Transverse colon (tissue), 4 donors: ENCODE measurements around the gene PGP. TPM values are rescaled to one million over a fixed set of nuclear protein-coding genes. Genes with fewer than 3 reads are reported as not detected.

ENCODE experiments used
- DNase-seq: peaks from one replicate; pipeline ENCODE4 v3.0.0-alpha.2; 2019
- H3K27ac ChIP-seq, 4 donors: fragments of 200-600 bp; sonication (generic); 2 replicates each; pipeline ENCODE4 v1.5.1; 2016 to 2018; ENCODE audit warnings: inconsistent platforms in 4 of 4
- H3K27me3 ChIP-seq: fragments of 200-600 bp; sonication (generic); 2 replicates; pipeline ENCODE4 v1.5.1; 2017; ENCODE audit warnings: inconsistent platforms
- H3K36me3 ChIP-seq, 4 donors: fragments of 200-600 bp; sonication (generic); 2 replicates each; pipeline ENCODE4 v1.5.1; 2017 to 2019; ENCODE audit warnings: inconsistent platforms in 4 of 4
- H3K4me1 ChIP-seq, 4 donors: fragments of 200-600 bp; sonication (generic); 2 replicates each; pipeline ENCODE4 v1.5.1; 2017 to 2020; ENCODE audit warnings: inconsistent platforms in 4 of 4
- H3K4me3 ChIP-seq, 4 donors: fragments of 200-600 bp; sonication (generic); 1 replicate in 1 of 4; 2 replicates in 3 of 4; pipeline versions ENCODE4 v1.5.1 to v1.6.1; 2017 to 2019; ENCODE audit warnings: inconsistent platforms in 4 of 4
- H3K9me3 ChIP-seq, 2 donors: fragments of 200-600 bp; sonication (generic); 2 replicates each; pipeline ENCODE4 v1.5.1; 2017 to 2019; ENCODE audit warnings: inconsistent platforms in 2 of 2
- EP300 ChIP-seq: sonication (generic); formaldehyde crosslinking; IDR thresholded peaks from one replicate; pipeline ENCODE4 v1.6.1; 2017; ENCODE audit warnings: antibody characterized with exemption, low read depth
- POLR2A ChIP-seq: fragments of 450-650 bp; IDR thresholded peaks from one replicate; pipeline ENCODE4 v1.6.1; 2016; ENCODE audit warnings: antibody characterized with exemption, mild to moderate bottlenecking, moderate library complexity
- POLR2AphosphoS5 ChIP-seq, 3 donors: sonication (generic); formaldehyde crosslinking; IDR thresholded peaks; one replicate each; pipeline ENCODE4 v1.6.1; 2016; ENCODE audit warnings: antibody characterized with exemption in 3 of 3
- WGBS, 2 donors: methylation state at CpG; one replicate each; pipeline ENCODE4 v1.1.5; 2018; ENCODE audit warnings: low coverage in 1 of 2; 5-methylcytosine and 5-hydroxymethylcytosine counted together
- in situ Hi-C, 4 donors: fragments of 200-750 bp; cut with MboI; loops; one replicate each; pipeline versions ENCODE4 v1.15.0 to v1.15.1; 2017; ENCODE audit warnings: low sequenced_read_pairs in 3 of 4, low pct_ligation_motif_present in 1 of 4, low pct_unique_long_range_greater_than_20kb in 1 of 4
- intact Hi-C: fragments of 100-400 bp; cut with DNase I; formaldehyde crosslinking; loops from one replicate; pipeline ENCODE4 v1.15.1; 2023; ENCODE audit warnings: low total_unique reads
- total RNA-seq, 4 donors: library from RNA; depleted of rRNA; stranded (reverse); fragments of >200 nt; gene quantifications; one replicate each; pipeline ENCODE4 v1.1.0, GENCODE V29; 2016
- TF ChIP-seq, protein P1 (sequence below), 5 experiments: fragments of 200-600 bp in 3 of 5; fragments of 450-650 bp in 2 of 5; sonication (generic) in 3 of 5; IDR thresholded peaks; 1 replicate in 2 of 5; 2 replicates in 3 of 5; pipeline ENCODE4 v1.5.1; 2016 to 2017; ENCODE audit warnings: antibody characterized with exemption in 5 of 5, inconsistent platforms in 3 of 5, mild to moderate bottlenecking in 2 of 5, moderate library complexity in 1 of 5

PGP gene
- total RNA-seq, 4 donors from 2014 or later: 18.0 to 49.0 (median 29.5) TPM

DNA sequence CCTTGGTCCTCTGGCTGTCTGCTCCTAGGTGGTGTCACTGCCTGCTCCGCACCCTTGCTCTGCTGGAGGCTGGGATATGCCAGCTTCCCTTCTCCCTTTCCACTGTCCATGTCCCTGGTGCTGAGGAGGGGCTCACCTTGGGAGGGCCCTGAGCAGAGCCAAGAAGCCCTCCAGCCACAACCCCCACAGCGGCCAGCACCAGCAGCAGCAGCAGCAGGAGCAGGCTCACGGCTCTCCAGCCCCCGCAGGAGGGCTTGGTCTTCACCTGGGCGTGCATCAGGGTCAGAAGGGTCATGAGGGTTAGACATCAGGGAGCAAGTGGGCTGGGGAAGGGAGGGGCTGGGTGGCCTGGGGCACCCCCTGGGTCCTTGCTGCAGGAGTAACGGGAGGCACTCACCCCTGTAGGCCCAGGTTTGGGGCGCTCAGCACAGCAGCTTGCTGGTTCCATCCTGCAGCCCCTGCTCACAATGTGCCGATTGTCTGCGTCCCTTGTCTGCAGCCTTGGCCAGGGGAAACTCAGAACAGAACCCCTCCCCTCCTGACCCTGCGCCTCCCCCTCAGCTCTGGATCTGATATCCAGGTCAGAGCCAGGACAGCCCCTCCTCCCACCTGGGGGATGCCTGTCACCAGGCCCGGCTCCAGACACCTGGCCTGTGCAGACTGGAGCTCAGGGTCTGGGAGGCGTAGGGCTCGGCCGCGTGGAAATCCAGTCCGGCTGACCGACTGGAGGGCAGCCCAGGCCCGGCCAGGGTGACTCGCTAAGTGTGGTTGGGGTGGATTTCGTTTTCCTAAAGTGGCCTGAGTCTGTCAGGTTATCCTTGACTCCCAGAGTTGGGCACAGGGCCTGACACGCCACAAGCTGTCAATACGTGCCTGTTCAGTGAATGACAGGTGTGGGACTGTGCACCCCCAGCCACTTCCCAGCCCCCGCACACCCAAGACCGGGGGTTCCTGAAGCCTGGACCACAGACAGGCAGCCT lies 4.0 kb downstream of the PGP start, which contains the start of gene BRICD5:
Gene BRICD5, minus strand, starts transcription at position 478 of the 980 bp plus-strand sequence. Its CDS starts 30 bp downstream, at position 448.
- 76% methylated on average over 24 of the region's 24 CpGs; no CpG with 5 or more reads in 1 of the 2 donors for WGBS, 2 donors
- in situ Hi-C loops (no loop called here), intact Hi-C loops (no loop called here)
- TF ChIP-seq, protein P1, sequence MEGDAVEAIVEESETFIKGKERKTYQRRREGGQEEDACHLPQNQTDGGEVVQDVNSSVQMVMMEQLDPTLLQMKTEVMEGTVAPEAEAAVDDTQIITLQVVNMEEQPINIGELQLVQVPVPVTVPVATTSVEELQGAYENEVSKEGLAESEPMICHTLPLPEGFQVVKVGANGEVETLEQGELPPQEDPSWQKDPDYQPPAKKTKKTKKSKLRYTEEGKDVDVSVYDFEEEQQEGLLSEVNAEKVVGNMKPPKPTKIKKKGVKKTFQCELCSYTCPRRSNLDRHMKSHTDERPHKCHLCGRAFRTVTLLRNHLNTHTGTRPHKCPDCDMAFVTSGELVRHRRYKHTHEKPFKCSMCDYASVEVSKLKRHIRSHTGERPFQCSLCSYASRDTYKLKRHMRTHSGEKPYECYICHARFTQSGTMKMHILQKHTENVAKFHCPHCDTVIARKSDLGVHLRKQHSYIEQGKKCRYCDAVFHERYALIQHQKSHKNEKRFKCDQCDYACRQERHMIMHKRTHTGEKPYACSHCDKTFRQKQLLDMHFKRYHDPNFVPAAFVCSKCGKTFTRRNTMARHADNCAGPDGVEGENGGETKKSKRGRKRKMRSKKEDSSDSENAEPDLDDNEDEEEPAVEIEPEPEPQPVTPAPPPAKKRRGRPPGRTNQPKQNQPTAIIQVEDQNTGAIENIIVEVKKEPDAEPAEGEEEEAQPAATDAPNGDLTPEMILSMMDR (IDR thresholded peaks at IDR 0.05): no peak
- TF ChIP-seq POLR2AphosphoS5 (IDR thresholded peaks at IDR 0.05) (no peak), EP300 (no peak), POLR2A (no peak)
- no peak within 1 kb of the TSS for H3K27ac ChIP-seq
- H3K27me3 ChIP-seq: no peaks in the 10 kb centered on the region
- H3K4me3 ChIP-seq: no peak within 1 kb of the TSS
- DNase-seq: no peak
- H3K36me3 ChIP-seq: peaks cover 0 to 13% (median 3%) of the 10 kb centered on the region in 4 donors
- H3K9me3 ChIP-seq: no peaks in the 10 kb centered on the region
- peaks cover 25 to 36% (median 32%) of the 10 kb centered on the region in 4 donors for H3K4me1 ChIP-seq

- intact Hi-C loops: no loop called here
- no peaks in the 10 kb centered on the region for H3K27me3 ChIP-seq
- peaks cover 0 to 13% (median 3%) of the 10 kb centered on the region in 4 donors for H3K36me3 ChIP-seq
- H3K9me3 ChIP-seq: no peaks in the 10 kb centered on the region
- TF ChIP-seq POLR2A (no peak), POLR2AphosphoS5 (IDR thresholded peaks at IDR 0.05) (no peak), EP300 (no peak)
- TF ChIP-seq, protein P1 (IDR thresholded peaks at IDR 0.05): no peak
- H3K27ac ChIP-seq: no peak overlapping the region
- peaks cover 25 to 37% (median 32%) of the 10 kb centered on the region in 4 donors for H3K4me1 ChIP-seq
- no peak for DNase-seq
- WGBS, 2 donors: 95% methylated on average over 15 of the region's 17 CpGs; no CpG with 5 or more reads in 1 of the 2 donors
- in situ Hi-C loops: no loop called here
- no peak overlapping the region for H3K4me3 ChIP-seq
Measured at GRCh38 chr16:2210009-2210332, 4.7 kb downstream of the PGP start.

GRCh38 chr16:2209258-2210008 lies 5.2 kb downstream of the PGP start:
- H3K4me1 ChIP-seq: peaks cover 29 to 42% (median 36%) of the 10 kb centered on the region in 4 donors
- H3K4me3 ChIP-seq: no peak overlapping the region
- TF ChIP-seq POLR2AphosphoS5 (IDR thresholded peaks at IDR 0.05) (no peak), POLR2A (no peak), EP300 (no peak)
- TF ChIP-seq, protein P1 (IDR thresholded peaks at IDR 0.05): no peak
- H3K27ac ChIP-seq: no peak overlapping the region
- intact Hi-C loops (no loop called here), in situ Hi-C loops (no loop called here)
- no peaks in the 10 kb centered on the region for H3K27me3 ChIP-seq
- no peak for DNase-seq
- H3K9me3 ChIP-seq: no peaks in the 10 kb centered on the region
- peaks cover 0 to 13% (median 3%) of the 10 kb centered on the region in 4 donors for H3K36me3 ChIP-seq
- WGBS, 2 donors: 89% methylated on average over 24 of the region's 29 CpGs; no CpG with 5 or more reads in 1 of the 2 donors

DNA sequence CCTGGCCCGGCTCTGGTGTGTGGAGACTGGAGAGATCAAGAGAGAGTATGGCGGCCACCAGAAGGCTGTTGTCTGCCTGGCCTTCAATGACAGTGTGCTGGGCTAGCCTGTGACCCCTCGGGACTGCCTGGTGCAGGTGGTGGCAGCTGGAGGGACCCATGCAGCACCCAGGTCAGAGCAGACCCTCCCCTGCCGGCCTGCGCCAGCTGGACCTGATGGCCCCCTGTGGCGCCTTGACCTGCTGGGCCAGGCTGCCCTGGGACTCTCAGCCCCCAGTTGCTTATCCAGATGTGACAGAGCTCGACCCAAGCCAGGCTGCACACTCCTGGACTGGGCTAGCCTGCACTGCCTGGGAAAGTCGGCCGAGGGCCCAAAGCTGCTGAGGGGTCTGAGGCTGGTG lies 5.9 kb downstream of the PGP start:
- H3K36me3 ChIP-seq: peaks cover 0 to 13% (median 3%) of the 10 kb centered on the region in 4 donors
- no peaks in the 10 kb centered on the region for H3K27me3 ChIP-seq
- no peak overlapping the region for H3K4me3 ChIP-seq
- WGBS, 2 donors: 91% methylated on average over 7 of the region's 9 CpGs; no CpG with 5 or more reads in 1 of the 2 donors
- H3K9me3 ChIP-seq: no peaks in the 10 kb centered on the region
- TF ChIP-seq EP300 (no peak), POLR2AphosphoS5 (IDR thresholded peaks at IDR 0.05) (no peak), POLR2A (no peak)
- TF ChIP-seq, protein P1 (IDR thresholded peaks at IDR 0.05): no peak
- H3K4me1 ChIP-seq: peaks cover 26 to 37% (median 32%) of the 10 kb centered on the region in 4 donors
- no peak overlapping the region for H3K27ac ChIP-seq
- no peak for DNase-seq
- intact Hi-C loops (no loop called here), in situ Hi-C loops (no loop called here)
